Retinal pigment epithelial cell (primary cell): ENCODE data around the gene LIPK.

ENCODE experiments used
- DNase-seq: peaks from one replicate; pipeline ENCODE4 v3.0.0-alpha.2; 2010; ENCODE audit warnings: low read depth
- H3K4me3 ChIP-seq: 2 replicates; pipeline ENCODE4 v1.5.1; 2011; ENCODE audit warnings: mild to moderate bottlenecking, low read length, control low read depth, moderate library complexity
- TF ChIP-seq, protein P1 (sequence below): conservative IDR thresholded peaks from 2 replicates; pipeline ENCODE4 v1.5.1; 2011; ENCODE audit warnings: low read depth, low read length, control low read depth, inconsistent platforms

Gene LIPK

GRCh38 chr10:88742448-88742847 lies 36.4 kb downstream of the LIPK start:
- H3K4me3 ChIP-seq = no peak overlapping the region
- TF ChIP-seq, protein P1, sequence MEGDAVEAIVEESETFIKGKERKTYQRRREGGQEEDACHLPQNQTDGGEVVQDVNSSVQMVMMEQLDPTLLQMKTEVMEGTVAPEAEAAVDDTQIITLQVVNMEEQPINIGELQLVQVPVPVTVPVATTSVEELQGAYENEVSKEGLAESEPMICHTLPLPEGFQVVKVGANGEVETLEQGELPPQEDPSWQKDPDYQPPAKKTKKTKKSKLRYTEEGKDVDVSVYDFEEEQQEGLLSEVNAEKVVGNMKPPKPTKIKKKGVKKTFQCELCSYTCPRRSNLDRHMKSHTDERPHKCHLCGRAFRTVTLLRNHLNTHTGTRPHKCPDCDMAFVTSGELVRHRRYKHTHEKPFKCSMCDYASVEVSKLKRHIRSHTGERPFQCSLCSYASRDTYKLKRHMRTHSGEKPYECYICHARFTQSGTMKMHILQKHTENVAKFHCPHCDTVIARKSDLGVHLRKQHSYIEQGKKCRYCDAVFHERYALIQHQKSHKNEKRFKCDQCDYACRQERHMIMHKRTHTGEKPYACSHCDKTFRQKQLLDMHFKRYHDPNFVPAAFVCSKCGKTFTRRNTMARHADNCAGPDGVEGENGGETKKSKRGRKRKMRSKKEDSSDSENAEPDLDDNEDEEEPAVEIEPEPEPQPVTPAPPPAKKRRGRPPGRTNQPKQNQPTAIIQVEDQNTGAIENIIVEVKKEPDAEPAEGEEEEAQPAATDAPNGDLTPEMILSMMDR = no peak
- no peak for DNase-seq

- no peak overlapping the region for H3K4me3 ChIP-seq
- TF ChIP-seq, protein P1 = no peak
- no peak for DNase-seq
Measured at GRCh38 chr10:88744002-88744401, 38.0 kb downstream of the LIPK start.

DNA sequence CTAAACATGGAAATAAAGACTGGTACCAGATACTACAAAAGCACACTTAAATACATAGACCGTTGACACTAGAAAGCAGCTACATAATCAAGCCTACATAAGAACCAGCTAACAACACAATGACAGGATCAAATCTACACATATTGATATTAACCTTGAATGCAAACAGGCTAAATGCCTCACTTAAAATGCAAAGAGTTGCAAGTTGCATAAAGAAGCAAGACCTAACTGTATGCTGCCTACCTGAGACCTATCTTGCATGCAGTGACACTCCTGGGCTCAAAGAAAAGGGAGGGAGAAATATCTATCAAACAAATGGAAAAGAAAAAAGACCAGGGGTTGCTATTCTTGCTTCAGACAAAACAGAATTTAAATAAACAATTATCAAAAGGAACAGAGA lies 39.6 kb downstream of the LIPK start:
- no peak for DNase-seq
- TF ChIP-seq, protein P1 = no peak
- H3K4me3 ChIP-seq = no peak overlapping the region

DNA sequence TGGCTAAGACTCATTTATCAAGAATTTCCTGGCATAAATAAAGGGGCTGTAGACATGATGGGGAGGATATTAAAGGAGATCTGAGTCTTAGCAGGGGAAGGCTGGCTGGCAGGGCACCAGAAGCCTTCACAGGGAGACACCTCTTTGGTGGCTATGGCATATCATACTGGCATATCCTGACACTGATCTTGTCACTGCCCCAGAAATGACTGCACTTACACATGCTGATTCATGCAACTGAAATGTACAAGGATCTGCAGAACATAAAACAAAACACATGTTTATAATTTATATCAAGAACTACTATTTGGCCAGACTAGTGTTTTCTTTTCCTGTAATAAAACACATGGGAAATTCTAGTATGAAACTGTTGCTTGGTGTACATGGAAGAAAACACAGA lies 48.2 kb downstream of the LIPK start:
- DNase-seq = no peak
- no peak overlapping the region for H3K4me3 ChIP-seq
- TF ChIP-seq, protein P1 = no peak

GRCh38 chr10:88755753-88756152 lies 49.7 kb downstream of the LIPK start:
- H3K4me3 ChIP-seq = no peak overlapping the region
- no peak for DNase-seq
- TF ChIP-seq, protein P1 = no peak

- DNase-seq = no peak
- H3K4me3 ChIP-seq = no peak overlapping the region
- TF ChIP-seq, protein P1 = no peak
Measured at GRCh38 chr10:88756660-88757059, 50.6 kb downstream of the LIPK start.

GRCh38 chr10:88759366-88760101 lies 53.5 kb downstream of the LIPK start, which contains the start of gene LIPN:
TSS of gene LIPN (plus strand) at chr10:88760020. CDS start at chr10:88761406, 1,386 bp downstream.
- TF ChIP-seq, protein P1 = no peak
- H3K4me3 ChIP-seq = no peak within 1 kb of the TSS
- DNase-seq = no peak
